Neural progenitor cell (in vitro differentiated cells): Measurements from ENCODE around the gene SP110. TPM values are rescaled to one million over a fixed set of nuclear protein-coding genes. Genes with fewer than 3 reads are reported as not detected.

Source experiments
- DNase-seq: peaks from one replicate; pipeline ENCODE4 v3.0.0-alpha.2; 2016; ENCODE audit warnings: low spot score
- H2AFZ ChIP-seq: fragments of 200-600 bp; sonication (generic); replicated peaks from 2 replicates; pipeline ENCODE4 v1.6.1; 2016; ENCODE audit warnings: antibody characterized with exemption
- H3F3A ChIP-seq: fragments of 200-600 bp; sonication (generic); 2 replicates; pipeline ENCODE4 v1.6.1; 2016; ENCODE audit warnings: antibody characterized with exemption, low read depth
- H3K27ac ChIP-seq: fragments of 200-600 bp; sonication (generic); 2 replicates; pipeline ENCODE4 v1.5.1; 2016; ENCODE audit warnings: mild to moderate bottlenecking
- H3K27me3 ChIP-seq: fragments of 200-600 bp; sonication (generic); 2 replicates; pipeline ENCODE4 v1.6.1; 2016; ENCODE audit warnings: mild to moderate bottlenecking, moderate library complexity
- H3K36me3 ChIP-seq: fragments of 200-600 bp; sonication (generic); 2 replicates; pipeline ENCODE4 v1.5.1; 2016
- H3K4me1 ChIP-seq: fragments of 200-600 bp; sonication (generic); 2 replicates; pipeline ENCODE4 v1.6.1; 2016; ENCODE audit warnings: mixed run types
- H3K4me2 ChIP-seq: fragments of 200-600 bp; sonication (generic); 2 replicates; pipeline ENCODE4 v1.6.1; 2016
- H3K4me3 ChIP-seq: fragments of 200-600 bp; sonication (generic); 2 replicates; pipeline ENCODE4 v1.5.1; 2016
- H3K79me2 ChIP-seq: fragments of 200-600 bp; sonication (generic); 2 replicates; pipeline ENCODE4 v1.6.1; 2016; ENCODE audit warnings: low read depth
- H3K9ac ChIP-seq: fragments of 200-600 bp; sonication (generic); 2 replicates; pipeline ENCODE4 v1.6.1; 2016
- H3K9me3 ChIP-seq: fragments of 200-600 bp; sonication (generic); 2 replicates; pipeline ENCODE4 v1.5.1; 2016; ENCODE audit warnings: low read depth
- H4K20me1 ChIP-seq: fragments of 200-600 bp; sonication (generic); 2 replicates; pipeline ENCODE4 v1.6.1; 2016; ENCODE audit warnings: low read depth
- H3K27ac Mint-ChIP-seq: 3 replicates; pipeline ENCODE4 v1.8.0; 2021; ENCODE audit warnings: mixed read lengths
- H3K27me3 Mint-ChIP-seq: 2 replicates; pipeline ENCODE4 v1.8.0; 2022; ENCODE audit warnings: low read depth, mild to moderate bottlenecking, inconsistent platforms, moderate library complexity, mixed read lengths; ENCODE audit not compliant: insufficient read depth
- H3K36me3 Mint-ChIP-seq: 3 replicates; pipeline ENCODE4 v1.8.0; 2021; ENCODE audit warnings: mixed read lengths
- H3K4me1 Mint-ChIP-seq: 3 replicates; pipeline ENCODE4 v1.8.0; 2021; ENCODE audit warnings: mixed read lengths
- H3K4me3 Mint-ChIP-seq: 3 replicates; pipeline ENCODE4 v1.8.0; 2021; ENCODE audit warnings: mild to moderate bottlenecking, moderate library complexity, mixed read lengths
- H3K9me3 Mint-ChIP-seq: 3 replicates; pipeline ENCODE4 v1.8.0; 2020; ENCODE audit warnings: mixed read lengths
- CTCF ChIP-seq: fragments of 200-600 bp; sonication (generic); IDR thresholded peaks from 2 replicates; pipeline ENCODE4 v1.5.1; 2017; ENCODE audit warnings: antibody characterized with exemption, mild to moderate bottlenecking
- EZH2 ChIP-seq: fragments of 200-600 bp; sonication (generic); IDR thresholded peaks from 2 replicates; pipeline ENCODE4 v1.6.1; 2017; ENCODE audit warnings: antibody characterized with exemption, mild to moderate bottlenecking, moderate library complexity
- EZH2phosphoT487 ChIP-seq: fragments of 200-600 bp; sonication (generic); IDR thresholded peaks from 2 replicates; pipeline ENCODE4 v1.6.1; 2017; ENCODE audit warnings: antibody characterized with exemption
- total RNA-seq: library from RNA; depleted of rRNA; stranded (reverse); fragments of >200 nt; gene quantifications from 2 replicates; pipeline ENCODE4 v1.2.3, GENCODE V29; 2015; ENCODE audit warnings: low replicate concordance

The SP110 gene
- total RNA-seq, 1 donor from 2014 or later, result 1.3 TPM

DNA sequence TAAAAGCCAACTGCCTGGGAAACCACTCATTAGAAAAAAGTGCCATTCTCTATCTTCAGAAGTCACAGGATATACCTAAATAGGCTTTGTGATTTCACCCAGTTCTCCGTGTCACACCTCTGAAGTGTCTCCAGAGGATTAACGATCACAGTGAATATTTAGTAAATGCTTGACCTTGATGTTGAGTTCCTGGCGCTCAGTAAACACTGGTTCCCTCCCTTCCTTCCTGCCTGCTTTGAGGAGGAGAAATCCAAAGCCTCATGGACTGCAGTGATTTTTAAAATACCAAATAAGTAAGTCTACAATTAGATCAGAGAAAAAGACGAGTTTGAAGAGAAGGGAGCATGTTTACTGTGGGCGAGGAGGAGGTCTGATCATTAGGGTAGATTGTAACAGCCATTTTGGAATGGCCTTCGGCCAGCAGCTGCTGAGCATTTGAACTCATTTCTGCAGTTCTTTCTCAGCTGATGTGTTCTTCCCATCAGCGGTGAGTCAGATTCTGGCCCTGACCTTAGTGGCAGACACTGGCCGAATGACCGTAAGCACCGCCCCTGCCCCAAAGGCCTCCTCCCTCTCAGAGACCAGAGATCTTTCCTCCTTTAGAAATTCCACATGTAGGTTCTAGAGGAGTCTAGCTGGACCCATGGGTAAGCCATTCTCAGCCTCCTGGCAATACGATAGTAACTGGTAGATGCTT, 89.0 kb downstream of the SP110 start:
- no peaks in the 10 kb centered on the region for H3K9me3 ChIP-seq
- Mint-ChIP-seq H3K27me3 (no peaks in the 10 kb centered on the region), H3K36me3 (no peaks in the 10 kb centered on the region), H3K4me1 (no peaks in the 10 kb centered on the region), H3K4me3 (no peak overlapping the region), H3K9me3 (no peaks in the 10 kb centered on the region), H3K27ac (no peak overlapping the region)
- H3K36me3 ChIP-seq, result no peaks in the 10 kb centered on the region
- H3K27ac ChIP-seq, result no peak overlapping the region
- no peak overlapping the region for H2AFZ ChIP-seq
- no peaks in the 10 kb centered on the region for H3K79me2 ChIP-seq
- H3K4me1 ChIP-seq, result no peaks in the 10 kb centered on the region
- no peaks in the 10 kb centered on the region for H3F3A ChIP-seq
- H3K27me3 ChIP-seq, result no peaks in the 10 kb centered on the region
- H3K9ac ChIP-seq, result no peak overlapping the region
- no peak overlapping the region for H3K4me3 ChIP-seq
- no peaks in the 10 kb centered on the region for H4K20me1 ChIP-seq
- DNase-seq, result no peak
- no peak for TF ChIP-seq CTCF
- no peak for TF ChIP-seq EZH2
- TF ChIP-seq EZH2phosphoT487, result no peak
- no peak overlapping the region for H3K4me2 ChIP-seq

- H3K27ac ChIP-seq, result no peak overlapping the region
- no peaks in the 10 kb centered on the region for H3K9me3 Mint-ChIP-seq
- no peaks in the 10 kb centered on the region for H3K36me3 ChIP-seq
- H3F3A ChIP-seq, result no peaks in the 10 kb centered on the region
- no peaks in the 10 kb centered on the region for H3K9me3 ChIP-seq
- no peak overlapping the region for H3K9ac ChIP-seq
- no peak overlapping the region for H3K4me3 Mint-ChIP-seq
- no peaks in the 10 kb centered on the region for H4K20me1 ChIP-seq
- no peak overlapping the region for H3K27ac Mint-ChIP-seq
- H3K36me3 Mint-ChIP-seq, result no peaks in the 10 kb centered on the region
- no peaks in the 10 kb centered on the region for H3K4me1 Mint-ChIP-seq
- no peaks in the 10 kb centered on the region for H3K27me3 Mint-ChIP-seq
- no peak overlapping the region for H3K4me3 ChIP-seq
- TF ChIP-seq CTCF (no peak), EZH2phosphoT487 (no peak), EZH2 (no peak)
- H3K79me2 ChIP-seq, result no peaks in the 10 kb centered on the region
- H3K27me3 ChIP-seq, result no peaks in the 10 kb centered on the region
- no peak for DNase-seq
- H2AFZ ChIP-seq, result no peak overlapping the region
- H3K4me1 ChIP-seq, result no peaks in the 10 kb centered on the region
- H3K4me2 ChIP-seq, result no peak overlapping the region
Observed at GRCh38 chr2:230129343-230129742, 90.4 kb downstream of the SP110 start.

- Mint-ChIP-seq H3K27me3 (no peaks in the 10 kb centered on the region), H3K4me3 (no peak overlapping the region), H3K9me3 (no peaks in the 10 kb centered on the region), H3K27ac (no peak overlapping the region), H3K4me1 (no peaks in the 10 kb centered on the region), H3K36me3 (no peaks in the 10 kb centered on the region)
- Histone ChIP-seq H3K4me3 (no peak overlapping the region), H3K79me2 (no peaks in the 10 kb centered on the region), H3K27me3 (no peaks in the 10 kb centered on the region), H3K36me3 (no peaks in the 10 kb centered on the region), H3K4me1 (no peaks in the 10 kb centered on the region), H3K9ac (no peak overlapping the region), H3K9me3 (no peaks in the 10 kb centered on the region), H4K20me1 (no peaks in the 10 kb centered on the region), H3K27ac (no peak overlapping the region), H3F3A (no peaks in the 10 kb centered on the region), H2AFZ (no peak overlapping the region), H3K4me2 (no peak overlapping the region)
- DNase-seq, result no peak
- TF ChIP-seq EZH2phosphoT487 (no peak), CTCF (no peak), EZH2 (no peak)
Observed at GRCh38 chr2:230128623-230129342, 91.0 kb downstream of the SP110 start.
